Thyroid gland (tissue), 4 donors: ENCODE data around the gene PAX6. TPM values are rescaled to one million over a fixed set of nuclear protein-coding genes. Genes with fewer than 3 reads are reported as not detected.

ENCODE experiments used
- DNase-seq, 2 donors: peaks; one replicate each; pipeline ENCODE4 v3.0.0-alpha.2; 2019
- H3K27ac ChIP-seq, 3 donors: fragments of 200-600 bp; sonication (generic); 1 replicate in 2 of 3; 2 replicates in 1 of 3; pipeline ENCODE4 v1.5.1; 2016 to 2019; ENCODE audit warnings: mild to moderate bottlenecking in 1 of 3, moderate library complexity in 1 of 3
- H3K27me3 ChIP-seq: fragments of 200-600 bp; sonication (generic); one replicate; pipeline ENCODE4 v1.5.1; 2019
- H3K36me3 ChIP-seq, 2 donors: fragments of 200-600 bp; sonication (generic); one replicate each; pipeline ENCODE4 v1.5.1; 2016 to 2019
- H3K4me1 ChIP-seq, 2 donors: fragments of 200-600 bp; sonication (generic); one replicate each; pipeline ENCODE4 v1.5.1; 2017 to 2019
- H3K4me3 ChIP-seq, 3 donors: fragments of 200-600 bp; sonication (generic); replicated peaks in 1 of 3; 1 replicate in 2 of 3; 2 replicates in 1 of 3; pipeline ENCODE4 v1.5.1; 2016; ENCODE audit warnings: mild to moderate bottlenecking in 1 of 3
- H3K9me3 ChIP-seq: fragments of 200-600 bp; sonication (generic); one replicate; pipeline ENCODE4 v1.5.1; 2017
- POLR2A ChIP-seq, 2 donors: fragments of 450-650 bp; IDR thresholded peaks; one replicate each; pipeline ENCODE4 v1.6.1; 2017; ENCODE audit warnings: antibody characterized with exemption in 2 of 2, mild to moderate bottlenecking in 2 of 2, moderate library complexity in 1 of 2
- WGBS, 2 donors: methylation state at CpG; one replicate each; pipeline ENCODE4 v1.1.5; 2017; 5-methylcytosine and 5-hydroxymethylcytosine counted together
- intact Hi-C: fragments of 100-400 bp; cut with DNase I; formaldehyde crosslinking; loops from one replicate; pipeline ENCODE4 v1.15.1; 2023
- total RNA-seq, 4 donors: library from RNA; depleted of rRNA; stranded (reverse); fragments of >200 nt; gene quantifications; one replicate each; pipeline ENCODE4 v1.2.3, GENCODE V29; 2016
- TF ChIP-seq, protein P1 (sequence below), 6 experiments: fragments of 200-600 bp in 3 of 6; fragments of 450-650 bp in 3 of 6; sonication (generic) in 3 of 6; IDR thresholded peaks; one replicate each; pipeline ENCODE4 v1.5.1; 2016 to 2019; ENCODE audit warnings: antibody characterized with exemption in 6 of 6, mild to moderate bottlenecking in 2 of 6, inconsistent platforms in 1 of 6, moderate library complexity in 1 of 6

Gene PAX6
- total RNA-seq, 4 donors from 2014 or later: not detected

DNA sequence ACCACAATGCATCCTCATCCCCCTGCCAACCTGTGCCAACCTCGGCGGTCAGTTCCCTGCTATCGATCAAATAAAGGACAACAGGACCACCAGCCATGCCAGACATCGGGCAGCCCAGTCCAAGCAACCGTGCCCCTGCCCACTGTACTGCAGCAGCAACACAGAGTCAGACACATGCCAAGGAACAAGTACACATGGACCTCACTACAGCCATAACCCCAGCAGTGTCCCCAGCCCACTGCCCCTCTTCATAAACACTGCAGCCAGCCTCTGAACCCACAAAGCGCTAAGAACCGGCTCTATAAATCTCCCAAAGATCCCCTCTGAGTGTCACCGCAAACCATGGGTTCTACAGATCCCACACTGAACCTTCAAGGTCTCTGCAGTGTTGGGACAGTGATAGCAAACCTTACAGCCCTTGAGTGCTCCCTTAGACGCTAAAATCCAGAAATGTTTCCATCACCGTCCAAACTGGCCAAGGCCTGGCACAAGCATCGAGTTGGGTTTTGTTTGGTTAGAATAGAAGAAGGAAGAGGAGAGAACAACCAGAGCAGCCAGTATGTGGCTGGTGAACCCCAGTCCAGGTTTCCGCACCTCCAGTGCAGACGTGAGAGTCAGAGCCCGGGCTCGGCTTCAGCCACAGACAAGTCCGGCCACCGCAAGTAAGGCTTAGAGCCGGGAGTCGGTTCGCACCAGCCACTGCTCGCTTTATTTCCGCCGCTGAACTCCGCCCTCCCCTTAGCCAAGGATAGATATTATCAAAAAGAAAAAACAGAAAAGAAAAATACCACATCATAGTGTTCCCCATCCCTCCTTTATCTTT lies 7.9 kb downstream of the PAX6 start:
- H3K27me3 ChIP-seq: peaks cover 94% of the 10 kb centered on the region
- H3K4me3 ChIP-seq: no peak overlapping the region
- no peak overlapping the region for H3K27ac ChIP-seq
- H3K36me3 ChIP-seq: no peaks in the 10 kb centered on the region
- intact Hi-C loops: no loop called here
- TF ChIP-seq POLR2A (IDR thresholded peaks at IDR 0.05): no peak
- TF ChIP-seq, protein P1, sequence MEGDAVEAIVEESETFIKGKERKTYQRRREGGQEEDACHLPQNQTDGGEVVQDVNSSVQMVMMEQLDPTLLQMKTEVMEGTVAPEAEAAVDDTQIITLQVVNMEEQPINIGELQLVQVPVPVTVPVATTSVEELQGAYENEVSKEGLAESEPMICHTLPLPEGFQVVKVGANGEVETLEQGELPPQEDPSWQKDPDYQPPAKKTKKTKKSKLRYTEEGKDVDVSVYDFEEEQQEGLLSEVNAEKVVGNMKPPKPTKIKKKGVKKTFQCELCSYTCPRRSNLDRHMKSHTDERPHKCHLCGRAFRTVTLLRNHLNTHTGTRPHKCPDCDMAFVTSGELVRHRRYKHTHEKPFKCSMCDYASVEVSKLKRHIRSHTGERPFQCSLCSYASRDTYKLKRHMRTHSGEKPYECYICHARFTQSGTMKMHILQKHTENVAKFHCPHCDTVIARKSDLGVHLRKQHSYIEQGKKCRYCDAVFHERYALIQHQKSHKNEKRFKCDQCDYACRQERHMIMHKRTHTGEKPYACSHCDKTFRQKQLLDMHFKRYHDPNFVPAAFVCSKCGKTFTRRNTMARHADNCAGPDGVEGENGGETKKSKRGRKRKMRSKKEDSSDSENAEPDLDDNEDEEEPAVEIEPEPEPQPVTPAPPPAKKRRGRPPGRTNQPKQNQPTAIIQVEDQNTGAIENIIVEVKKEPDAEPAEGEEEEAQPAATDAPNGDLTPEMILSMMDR (IDR thresholded peaks at IDR 0.05): no peak
- WGBS, 2 donors: 7 to 8% methylated on average over 24 of the region's 24 CpGs
- no peaks in the 10 kb centered on the region for H3K9me3 ChIP-seq
- no peak for DNase-seq
- peaks cover 13 to 37% of the 10 kb centered on the region in 2 donors for H3K4me1 ChIP-seq

DNA sequence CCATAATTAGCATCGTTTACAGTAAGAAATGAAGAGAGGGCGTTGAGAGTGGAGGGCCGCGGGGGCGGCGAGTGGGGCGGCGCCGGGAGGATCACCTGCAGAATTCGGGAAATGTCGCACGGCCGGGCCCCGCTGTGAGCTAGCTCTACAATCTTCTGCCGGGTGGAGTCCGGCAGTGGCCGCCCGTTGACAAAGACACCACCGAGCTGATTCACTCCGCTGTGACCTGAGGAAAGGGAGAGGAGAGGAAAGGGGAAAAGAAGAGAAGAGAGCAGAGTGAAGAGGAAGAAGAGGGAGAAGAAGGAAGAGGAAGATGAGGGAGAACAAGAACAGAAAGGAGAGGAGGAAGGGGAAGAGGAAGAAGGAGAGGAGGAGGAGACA lies 8.5 kb downstream of the PAX6 start:
- Histone ChIP-seq H3K9me3 (no peaks in the 10 kb centered on the region), H3K4me3 (no peak overlapping the region), H3K36me3 (no peaks in the 10 kb centered on the region), H3K27ac (no peak overlapping the region), H3K4me1 (peaks cover 18 to 38% of the 10 kb centered on the region in 2 donors), H3K27me3 (peaks cover 94% of the 10 kb centered on the region)
- TF ChIP-seq, protein P1 (IDR thresholded peaks at IDR 0.05): no peak
- no peak for TF ChIP-seq POLR2A (IDR thresholded peaks at IDR 0.05)
- DNase-seq: no peak
- intact Hi-C loops: no loop called here
- WGBS, 2 donors: 5 to 9% methylated on average over 20 of the region's 20 CpGs

GRCh38 chr11:31802000-31802551 lies 9.0 kb downstream of the PAX6 start:
- Histone ChIP-seq H3K27ac (no peak overlapping the region), H3K4me3 (no peak overlapping the region), H3K27me3 (peaks cover 94% of the 10 kb centered on the region), H3K9me3 (no peaks in the 10 kb centered on the region), H3K4me1 (peaks cover 19 to 38% of the 10 kb centered on the region in 2 donors), H3K36me3 (no peaks in the 10 kb centered on the region)
- intact Hi-C loops: no loop called here
- whole genome bisulfite sequencing, 2 donors: 12 to 14% methylated on average over 6 of the region's 6 CpGs
- no peak for DNase-seq
- TF ChIP-seq, protein P1 (IDR thresholded peaks at IDR 0.05): no peak
- no peak for TF ChIP-seq POLR2A (IDR thresholded peaks at IDR 0.05)

DNA sequence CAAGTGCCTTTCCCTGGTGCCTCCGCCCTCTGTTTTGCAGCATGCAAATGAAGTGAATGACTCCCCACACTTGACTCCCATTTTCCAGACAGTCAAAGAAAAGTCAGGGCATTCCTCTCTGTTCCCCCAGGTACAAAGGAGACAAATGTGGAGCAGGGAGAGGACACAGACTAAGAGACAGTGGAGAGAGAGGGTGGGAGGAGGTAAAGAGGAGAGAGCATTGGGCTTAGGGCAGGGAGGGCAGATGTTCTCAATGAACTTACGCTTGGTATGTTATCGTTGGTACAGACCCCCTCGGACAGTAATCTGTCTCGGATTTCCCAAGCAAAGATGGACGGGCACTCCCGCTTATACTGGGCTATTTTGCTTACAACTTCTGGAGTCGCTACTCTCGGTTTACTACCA lies 9.8 kb downstream of the PAX6 start:
- WGBS, 2 donors: 13 to 18% methylated on average over 9 of the region's 9 CpGs

More for the DNA sequence above, 9.8 kb downstream of the PAX6 start:
- no peak for DNase-seq
- H3K27me3 ChIP-seq: peaks cover 93% of the 10 kb centered on the region
- no peaks in the 10 kb centered on the region for H3K9me3 ChIP-seq
- intact Hi-C loops: no loop called here
- H3K4me3 ChIP-seq: no peak overlapping the region
- H3K27ac ChIP-seq: no peak overlapping the region
- TF ChIP-seq, protein P1 (IDR thresholded peaks at IDR 0.05): no peak
- no peak for TF ChIP-seq POLR2A (IDR thresholded peaks at IDR 0.05)
- H3K36me3 ChIP-seq: no peaks in the 10 kb centered on the region
- H3K4me1 ChIP-seq: peaks cover 19 to 36% of the 10 kb centered on the region in 2 donors
